H1 (cell line): ENCODE measurements around the gene GGT7. TPM values are rescaled to one million over a fixed set of nuclear protein-coding genes. Genes with fewer than 3 reads are reported as not detected.

Experiments used
- CTCF ChIA-PET: fragments of 300-600 bp; sonication (Branson Sonifier 250); formaldehyde crosslinking; loops from one replicate; lab custom pipeline; 2021; ENCODE audit not compliant: partially characterized antibody; lab: Charles Lee
- POLR2A ChIA-PET: fragments of 300-600 bp; sonication (Branson Sonifier 250); formaldehyde crosslinking; loops from one replicate; lab custom pipeline; 2021; ENCODE audit warnings: inconsistent platforms; ENCODE audit not compliant: partially characterized antibody; lab: Charles Lee
- DNase-seq, 2 experiments: peaks; one replicate each; pipeline versions ENCODE4 v3.0.0 to v3.0.0-alpha.2; 2010 to 2022; ENCODE audit warnings: low spot score in 2 of 2, low read depth in 1 of 2, mixed read lengths in 1 of 2
- FAIRE-seq: peaks from 2 replicates; lab custom pipeline; 2011; peaks lifted over from hg19 to GRCh38; lab: Jason Lieb, UNC
- H2AFZ ChIP-seq: 2 replicates; pipeline ENCODE4 v1.8.1; 2012; ENCODE audit warnings: low read length, inconsistent platforms
- H2AK5ac ChIP-seq: 2 replicates; pipeline ENCODE4 v1.6.1; 2013; ENCODE audit warnings: low read depth, low read length
- H2BK120ac ChIP-seq: replicated peaks from 2 replicates; pipeline ENCODE3; 2013; ENCODE audit warnings: low read depth, low read length, inconsistent platforms
- H2BK12ac ChIP-seq: 2 replicates; pipeline ENCODE4 v1.6.1; 2013; ENCODE audit warnings: low read depth, low read length
- H2BK15ac ChIP-seq: 2 replicates; pipeline ENCODE4 v1.6.1; 2013; ENCODE audit warnings: low read length
- H2BK20ac ChIP-seq: 2 replicates; pipeline ENCODE4 v1.6.1; 2013; ENCODE audit warnings: low read length
- H2BK5ac ChIP-seq: 2 replicates; pipeline ENCODE4 v1.6.1; 2013; ENCODE audit warnings: low read depth, low read length
- H3K14ac ChIP-seq: 2 replicates; pipeline ENCODE4 v1.6.1; 2013; ENCODE audit warnings: inconsistent platforms; ENCODE audit not compliant: insufficient read length
- H3K18ac ChIP-seq: 2 replicates; pipeline ENCODE4 v1.6.1; 2013; ENCODE audit warnings: low read length; ENCODE audit errors: extremely low read depth
- H3K23ac ChIP-seq: 2 replicates; pipeline ENCODE4 v1.6.1; 2013; ENCODE audit warnings: inconsistent platforms; ENCODE audit not compliant: insufficient read length
- H3K23me2 ChIP-seq: 2 replicates; pipeline ENCODE4 v1.6.1; 2013; ENCODE audit warnings: low read depth, low read length
- H3K27ac ChIP-seq: 2 replicates; pipeline ENCODE4 v1.6.1; 2011; ENCODE audit warnings: low read depth, low read length, inconsistent platforms
- H3K27me3 ChIP-seq, 4 experiments: replicated peaks in 1 of 4; 1 replicate in 1 of 4; 2 replicates in 3 of 4; pipeline versions ENCODE4 v1.6.1 to v1.8.1; 2011 to 2013; ENCODE audit warnings: low read length in 3 of 4, mild to moderate bottlenecking in 3 of 4, inconsistent platforms in 2 of 4, mixed read lengths in 2 of 4, moderate library complexity in 1 of 4; ENCODE audit not compliant: control insufficient read depth in 3 of 4, insufficient read depth in 3 of 4; ENCODE audit errors: extremely low read depth in 1 of 4
- H3K36me3 ChIP-seq, 4 experiments: 2 replicates each; pipeline versions ENCODE4 v1.6.1 to v1.8.1; 2011 to 2013; ENCODE audit warnings: mild to moderate bottlenecking in 4 of 4, low read length in 3 of 4, moderate library complexity in 2 of 4, control low read depth in 1 of 4, inconsistent platforms in 1 of 4; ENCODE audit not compliant: insufficient read depth in 4 of 4, control insufficient read depth in 2 of 4
- H3K4ac ChIP-seq: replicated peaks from 2 replicates; pipeline ENCODE3; 2013; ENCODE audit warnings: low read length, low read depth, mixed read lengths, inconsistent platforms; ENCODE audit not compliant: insufficient read length
- H3K4me1 ChIP-seq, 4 experiments: replicated peaks in 1 of 4; 1 replicate in 1 of 4; 2 replicates in 3 of 4; pipeline versions ENCODE4 v1.6.1 to v1.8.1; 2011 to 2013; ENCODE audit warnings: low read length in 3 of 4, inconsistent platforms in 2 of 4, mixed read lengths in 1 of 4; ENCODE audit not compliant: insufficient read depth in 4 of 4, control insufficient read depth in 3 of 4
- H3K4me2 ChIP-seq, 2 experiments: 2 replicates each; pipeline versions ENCODE4 v1.6.1 to v1.8.1; 2011 to 2013; ENCODE audit warnings: low read depth in 2 of 2, low read length in 2 of 2, control low read depth in 1 of 2, inconsistent platforms in 1 of 2, mild to moderate bottlenecking in 1 of 2; ENCODE audit not compliant: insufficient read depth in 1 of 2
- H3K4me3 ChIP-seq, 4 experiments: fragments of 200-600, 300-600 bp in 1 of 4; sonication (generic), shearing (Covaris generic), sonication (Bioruptor Twin) in 1 of 4; 2 replicates each; pipeline versions ENCODE4 v1.5.1 to v1.8.1; 2011 to 2016; ENCODE audit warnings: low read length in 4 of 4, low read depth in 3 of 4, control low read depth in 2 of 4, inconsistent platforms in 2 of 4, mild to moderate bottlenecking in 2 of 4, mixed read lengths in 1 of 4, moderate library complexity in 1 of 4; ENCODE audit not compliant: insufficient read depth in 2 of 4; ENCODE audit errors: extremely low read depth in 1 of 4
- H3K56ac ChIP-seq: replicated peaks from 2 replicates; pipeline ENCODE3; 2013; ENCODE audit warnings: low read depth, mild to moderate bottlenecking, mixed read lengths, low read length, inconsistent platforms; ENCODE audit not compliant: insufficient read length
- H3K79me1 ChIP-seq: 2 replicates; pipeline ENCODE4 v1.6.1; 2013; ENCODE audit warnings: low read depth, low read length, control low read depth
- H3K79me2 ChIP-seq, 2 experiments: 2 replicates each; pipeline versions ENCODE4 v1.6.1 to v1.8.1; 2012 to 2013; ENCODE audit warnings: low read length in 2 of 2, mild to moderate bottlenecking in 2 of 2, inconsistent platforms in 1 of 2; ENCODE audit not compliant: insufficient read depth in 2 of 2, control insufficient read depth in 1 of 2
- H3K9ac ChIP-seq, 4 experiments: replicated peaks in 1 of 4; 1 replicate in 1 of 4; 2 replicates in 3 of 4; pipeline versions ENCODE4 v1.6.1 to v1.8.1; 2011 to 2013; ENCODE audit warnings: low read depth in 3 of 4, low read length in 3 of 4, control low read depth in 2 of 4, mild to moderate bottlenecking in 2 of 4, moderate library complexity in 2 of 4, inconsistent platforms in 1 of 4; ENCODE audit errors: extremely low read depth in 1 of 4
- H3K9me3 ChIP-seq, 2 experiments: 2 replicates each; pipeline versions ENCODE4 v1.6.1 to v1.8.1; 2012 to 2013; ENCODE audit warnings: mild to moderate bottlenecking in 2 of 2, moderate library complexity in 2 of 2, control low read depth in 1 of 2, inconsistent platforms in 1 of 2, low read depth in 1 of 2, low read length in 1 of 2, mixed read lengths in 1 of 2; ENCODE audit not compliant: insufficient read depth in 2 of 2
- H4K20me1 ChIP-seq, 2 experiments: replicated peaks in 1 of 2; 2 replicates each; pipeline versions ENCODE3 to v1.8.1; 2011 to 2013; ENCODE audit warnings: inconsistent platforms in 2 of 2, low read length in 2 of 2, mild to moderate bottlenecking in 1 of 2; ENCODE audit not compliant: insufficient read depth in 2 of 2, control insufficient read depth in 1 of 2
- H4K5ac ChIP-seq: 2 replicates; pipeline ENCODE4 v1.6.1; 2013; ENCODE audit warnings: low read length, low read depth, mixed read lengths, inconsistent platforms; ENCODE audit not compliant: insufficient read length
- H4K8ac ChIP-seq: 2 replicates; pipeline ENCODE4 v1.8.0; 2013; ENCODE audit warnings: mild to moderate bottlenecking, moderate library complexity, low read length, inconsistent platforms; ENCODE audit not compliant: insufficient read depth; ENCODE audit errors: extremely low read depth
- H4K91ac ChIP-seq: replicated peaks from 2 replicates; pipeline ENCODE3; 2013; ENCODE audit warnings: low read length, mixed read lengths, inconsistent platforms; ENCODE audit not compliant: insufficient read length
- CBX5 ChIP-seq: fragments of 300-800, 300-1000 bp; sonication (generic); IDR thresholded peaks from 2 replicates; pipeline ENCODE4 v1.7.1; 2016; ENCODE audit warnings: antibody characterized with exemption, low read length, low read depth
- CEBPB ChIP-seq: IDR thresholded peaks from 2 replicates; pipeline ENCODE4 v1.6.1; 2012; ENCODE audit warnings: low read depth, low read length
- FOSL1 ChIP-seq: IDR thresholded peaks from 2 replicates; pipeline ENCODE4 v1.6.1; 2011; ENCODE audit warnings: mild to moderate bottlenecking, low read depth, low read length, moderate library complexity; ENCODE audit not compliant: insufficient read depth
- GABPA ChIP-seq: IDR thresholded peaks from 2 replicates; pipeline ENCODE4 v1.6.1; 2011; ENCODE audit warnings: mild to moderate bottlenecking, low read length, moderate library complexity, borderline replicate concordance; ENCODE audit not compliant: insufficient read depth
- MAFK ChIP-seq: IDR thresholded peaks from 2 replicates; pipeline ENCODE4 v1.6.1; 2012; ENCODE audit warnings: low read depth, mild to moderate bottlenecking, improper control_type of control experiment, low read length
- POU5F1 ChIP-seq: IDR thresholded peaks from 2 replicates; pipeline ENCODE4 v1.6.1; 2011; ENCODE audit warnings: low read depth, mild to moderate bottlenecking, low read length, moderate library complexity
- RAD21 ChIP-seq, 2 experiments: IDR thresholded peaks in 1 of 2; conservative IDR thresholded peaks in 1 of 2; 2 replicates each; pipeline ENCODE4 v1.6.1; 2011; ENCODE audit warnings: low read depth in 2 of 2, low read length in 2 of 2, improper control_type of control experiment in 1 of 2, inconsistent platforms in 1 of 2, mild to moderate bottlenecking in 1 of 2, moderate library complexity in 1 of 2
- SIN3A ChIP-seq, 2 experiments: IDR thresholded peaks in 1 of 2; conservative IDR thresholded peaks in 1 of 2; 2 replicates each; pipeline ENCODE4 v1.6.1; 2011 to 2012; ENCODE audit warnings: low read length in 2 of 2, improper control_type of control experiment in 1 of 2, low read depth in 1 of 2, mild to moderate bottlenecking in 1 of 2
- SIX5 ChIP-seq: IDR thresholded peaks from 2 replicates; pipeline ENCODE4 v1.6.1; 2011; ENCODE audit warnings: mild to moderate bottlenecking, low read depth, low read length
- WGBS, 2 experiments: shearing (Covaris generic) in 1 of 2; methylation state at CpG; one replicate each; pipeline versions ENCODE4 v1.1.6 to v1.1.7; 2013 to 2015; ENCODE audit warnings: low lambda C conversion rate in 2 of 2, mixed read lengths in 2 of 2, inconsistent platforms in 1 of 2, low coverage in 1 of 2, missing lambda C conversion rate in 1 of 2; ENCODE audit not compliant: insufficient replicate concordance in 2 of 2, insufficient coverage in 1 of 2, insufficient read length in 1 of 2; ENCODE audit errors: extremely low coverage in 1 of 2, missing lambda C conversion rate in 1 of 2; 5-methylcytosine and 5-hydroxymethylcytosine counted together
- polyA plus RNA-seq, 7 experiments: library from polyadenylated mRNA; depleted of rRNA in 3 of 7; stranded (reverse) in 5 of 7; unstranded in 2 of 7; fragments of >200 nt in 5 of 7; fragments of 200-250 nt in 2 of 7; gene quantifications; 1 replicate in 5 of 7; 2 replicates in 1 of 7; 4 replicates in 1 of 7; pipeline versions ENCODE4 v1.2.1 to v1.2.3, GENCODE V29; 2011 to 2013; ENCODE audit warnings: missing spikeins in 2 of 7, mixed read lengths in 2 of 7
- total RNA-seq: library from RNA; stranded (reverse); fragmentation: NEBNext Ultra II Directional; extraction: Animal tissue kit (Norgen Biotek cat#: 25700); gene quantifications from 2 replicates; pipeline ENCODE4 v1.2.1, GENCODE V29; 2021

GGT7 gene
- total and polyA plus RNA-seq, 2 of the 8 experiments (the other 6 are each of a cell fraction or from before 2014, with no cell fraction given) = 20.2 to 25.5 TPM

GRCh38 chr20:34874094-34874654 lies 1.5 kb upstream of the GGT7 start:
- H3K9ac ChIP-seq = no peak overlapping the region
- no peak overlapping the region for H4K5ac ChIP-seq
- no peak overlapping the region for H2AFZ ChIP-seq
- no peak overlapping the region for H3K4ac ChIP-seq
- ChIA-PET POLR2A (interaction anchor here (1.0 to 2.2 kb wide), 3 partner anchors 31 to 392 kb away, joined by 3 to 8 read pairs (median 4); partner anchors contain the start of genes GSS and MYH7B), CTCF (interaction anchor here (0.5 to 6.6 kb wide), 38 partner anchors 9 to 434 kb away, joined by 3 to 64 read pairs (median 4); partner anchors contain the start of genes GSS and MYH7B)
- H3K27ac ChIP-seq = no peak overlapping the region
- H2AK5ac ChIP-seq = no peak overlapping the region
- H3K23me2 ChIP-seq = peaks cover 14% of the 10 kb centered on the region
- peak; percentile 78 for FAIRE-seq
- peaks cover 0 to 17% (median 13%) of the 10 kb centered on the region in 4 experiments; a peak in 6 of 7 replicates for H3K27me3 ChIP-seq
- no peaks in the 10 kb centered on the region for H3K9me3 ChIP-seq
- peaks cover 0 to 11% of the 10 kb centered on the region in 2 experiments; a peak in 1 of 4 replicates for H3K79me2 ChIP-seq
- H3K4me3 ChIP-seq = no peak overlapping the region
- no peak overlapping the region for H4K91ac ChIP-seq
- H3K79me1 ChIP-seq = no peaks in the 10 kb centered on the region; the same call in 1 of the 2 replicates
- H3K56ac ChIP-seq = no peak overlapping the region
- H2BK20ac ChIP-seq = no peak overlapping the region
- peaks cover 0 to 2% (median 0%) of the 10 kb centered on the region in 4 experiments; a peak in 1 of 8 replicates for H3K36me3 ChIP-seq
- H4K8ac ChIP-seq = no peak overlapping the region
- 0 out of 2 replicates have a peak overlapping the region, but pooled peaks have one; percentile 60 for H2BK5ac ChIP-seq
- H3K14ac ChIP-seq = no peak overlapping the region
- H2BK15ac ChIP-seq = no peak overlapping the region
- peak overlapping the region; percentile 36 for H2BK120ac ChIP-seq
- no peak overlapping the region; a peak in 1 of 4 replicates for H3K4me2 ChIP-seq
- WGBS, 2 experiments = 21% methylated on average over 2 of the region's 2 CpGs; no CpG with 5 or more reads in 1 of the 2 experiments
- H4K20me1 ChIP-seq = peaks cover 0 to 2% of the 10 kb centered on the region in 2 experiments
- no peak overlapping the region for H3K18ac ChIP-seq
- DNase-seq = peak in 1 of 2 experiments; percentile 82
- no peak overlapping the region for H3K23ac ChIP-seq
- H3K4me1 ChIP-seq = peaks cover 0 to 10% (median 5%) of the 10 kb centered on the region in 4 experiments; a peak in 4 of 7 replicates
- 0 out of 2 replicates have a peak overlapping the region, but pooled peaks have one; percentile 82 for H2BK12ac ChIP-seq
- TF ChIP-seq CBX5 (no peak), GABPA (no peak), POU5F1 (no peak), CEBPB (no peak), RAD21 (IDR thresholded peaks at IDR 0.05 in 1 of 2, conservative IDR thresholded peaks at IDR 0.05 in 1 of 2; ENCODE audit: low read depth in 2 of 2, low read length in 2 of 2) (peak; percentile 92 to 96), SIN3A (conservative IDR thresholded peaks at IDR 0.05 in 1 of 2, IDR thresholded peaks at IDR 0.05 in 1 of 2; ENCODE audit: low read depth in 1 of 2, low read length in 2 of 2) (peak in 1 of 2 experiments; percentile 51; a peak in 1 of 4 replicates), FOSL1 (no peak), MAFK (no peak), SIX5 (no peak)
